ENCODE results near the gene LAMA2. TPM values are rescaled to one million over a fixed set of nuclear protein-coding genes. Genes with fewer than 3 reads are reported as not detected.

Gene LAMA2
- total RNA-seq, 1 experiment from 2014 or later, result 4.2 TPM

DNA sequence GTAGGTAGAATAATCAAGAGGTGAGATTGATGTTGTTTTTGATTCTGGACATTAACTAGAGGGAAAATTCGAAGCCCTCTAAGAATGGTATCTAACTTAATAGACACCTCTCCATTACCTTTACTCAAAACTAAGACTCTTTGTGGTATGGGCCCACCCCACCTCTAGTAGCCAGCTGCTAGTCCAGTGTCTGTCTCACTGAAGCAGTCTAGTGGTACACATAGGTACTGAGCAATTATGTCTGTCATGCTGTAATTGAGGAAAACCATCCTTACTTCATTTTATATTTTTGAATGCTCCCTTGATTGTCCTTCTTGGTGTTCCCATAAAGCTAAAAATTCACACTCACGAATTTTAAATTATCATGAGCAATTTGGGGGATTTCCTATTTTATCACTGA lies 536.4 kb downstream of the LAMA2 start:
- no peak overlapping the region for H3K23ac ChIP-seq (ENCODE audit: insufficient read length, low read depth, low read length)
- H2BK12ac ChIP-seq (ENCODE audit: insufficient read length, low read depth, low read length), result no peak overlapping the region
- Mint-ChIP-seq H3K36me3 (ENCODE audit: insufficient read depth in 1 of 3, low read depth in 3 of 3) (no peaks in the 10 kb centered on the region), H3K9me3 (no peaks in the 10 kb centered on the region; a peak in 1 of 5 replicates), H3K4me1 (no peaks in the 10 kb centered on the region), H3K4me3 (no peak overlapping the region), H3K27ac (no peak overlapping the region; a peak in 1 of 7 replicates), H3K27me3 (ENCODE audit: low read depth) (no peaks in the 10 kb centered on the region)
- H2AK5ac ChIP-seq (ENCODE audit: insufficient read length, low read length), result no peak overlapping the region
- H3K27ac ChIP-seq (ENCODE audit: insufficient read length, low read depth, low read length), result no peak overlapping the region
- H2BK5ac ChIP-seq (ENCODE audit: insufficient read length, low read length), result no peak overlapping the region
- H4K20me1 ChIP-seq (ENCODE audit: control insufficient read depth, insufficient read depth, insufficient read length), result no peaks in the 10 kb centered on the region
- no peaks in the 10 kb centered on the region for H3K79me1 ChIP-seq (ENCODE audit: insufficient read depth, low read depth, low read length, poor library complexity, severe bottlenecking)
- no peak overlapping the region for H3K56ac ChIP-seq (ENCODE audit: insufficient read length, low read depth, low read length)
- H3K23me2 ChIP-seq (ENCODE audit: insufficient read length, low read depth, low read length, poor library complexity, severe bottlenecking), result no peaks in the 10 kb centered on the region
- H2AFZ ChIP-seq (ENCODE audit: low read length), result no peak overlapping the region
- no peak overlapping the region for H4K8ac ChIP-seq (replicated peaks; ENCODE audit: insufficient read length, low read depth, low read length)
- no peak overlapping the region for H2BK120ac ChIP-seq (ENCODE audit: low read depth, low read length, poor library complexity, severe bottlenecking)
- no peaks in the 10 kb centered on the region for H3K27me3 ChIP-seq (ENCODE audit: insufficient read depth, low read length)
- no peak overlapping the region for H3K14ac ChIP-seq (ENCODE audit: insufficient read depth, low read length)
- no peak overlapping the region for H3K4ac ChIP-seq (ENCODE audit: low read depth, low read length)
- no peak overlapping the region for H3K18ac ChIP-seq (ENCODE audit: insufficient read length, low read depth, low read length)
- no peak for DNase-seq
- no peak overlapping the region for H4K5ac ChIP-seq (ENCODE audit: insufficient read length, low read depth, low read length)
- H2BK20ac ChIP-seq (ENCODE audit: low read depth, low read length, poor library complexity, severe bottlenecking), result no peak overlapping the region
- no peak overlapping the region for H3K9ac ChIP-seq (ENCODE audit: extremely low read depth, insufficient read length, low read length)
- no peak overlapping the region for H3T11ph ChIP-seq (ENCODE audit: low read length)
- H3K4me1 ChIP-seq (ENCODE audit: insufficient read depth, low read length), result no peaks in the 10 kb centered on the region
- no peaks in the 10 kb centered on the region for H3K79me2 ChIP-seq (ENCODE audit: insufficient read depth, low read length)
- H3K9me3 ChIP-seq (ENCODE audit: control insufficient read depth, low read depth, low read length), result no peaks in the 10 kb centered on the region
- no peak overlapping the region for H4K91ac ChIP-seq (ENCODE audit: insufficient read length, low read depth, low read length)
- TF ChIP-seq, protein P1, sequence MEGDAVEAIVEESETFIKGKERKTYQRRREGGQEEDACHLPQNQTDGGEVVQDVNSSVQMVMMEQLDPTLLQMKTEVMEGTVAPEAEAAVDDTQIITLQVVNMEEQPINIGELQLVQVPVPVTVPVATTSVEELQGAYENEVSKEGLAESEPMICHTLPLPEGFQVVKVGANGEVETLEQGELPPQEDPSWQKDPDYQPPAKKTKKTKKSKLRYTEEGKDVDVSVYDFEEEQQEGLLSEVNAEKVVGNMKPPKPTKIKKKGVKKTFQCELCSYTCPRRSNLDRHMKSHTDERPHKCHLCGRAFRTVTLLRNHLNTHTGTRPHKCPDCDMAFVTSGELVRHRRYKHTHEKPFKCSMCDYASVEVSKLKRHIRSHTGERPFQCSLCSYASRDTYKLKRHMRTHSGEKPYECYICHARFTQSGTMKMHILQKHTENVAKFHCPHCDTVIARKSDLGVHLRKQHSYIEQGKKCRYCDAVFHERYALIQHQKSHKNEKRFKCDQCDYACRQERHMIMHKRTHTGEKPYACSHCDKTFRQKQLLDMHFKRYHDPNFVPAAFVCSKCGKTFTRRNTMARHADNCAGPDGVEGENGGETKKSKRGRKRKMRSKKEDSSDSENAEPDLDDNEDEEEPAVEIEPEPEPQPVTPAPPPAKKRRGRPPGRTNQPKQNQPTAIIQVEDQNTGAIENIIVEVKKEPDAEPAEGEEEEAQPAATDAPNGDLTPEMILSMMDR (conservative IDR thresholded peaks at IDR 0.05), result no peak
- no peak overlapping the region for H2BK15ac ChIP-seq (ENCODE audit: low read depth, low read length)
- H3K4me2 ChIP-seq (ENCODE audit: insufficient read depth, insufficient read length, low read length), result no peak overlapping the region
- no CpG with 5 or more reads among the region's 2 CpGs for WGBS (ENCODE audit: extremely low coverage, insufficient read length, low lambda C conversion rate)
